A549 treated with AZD9567 at 1 μM for 4 hours (cell line): ENCODE results near the gene METTL8. TPM values are rescaled to one million over a fixed set of nuclear protein-coding genes. Genes with fewer than 3 reads are reported as not detected.

Experiments
- total RNA-seq: library from RNA; stranded (reverse); fragments of 200-300 nt; extraction: Qiagen RNA extraction; gene quantifications from 5 replicates; pipeline ENCODE4 v1.2.3, GENCODE V29; 2022; ENCODE audit not compliant: insufficient read depth

Gene METTL8
- total RNA-seq: 26.8 to 33.9 TPM (median 29.0 TPM) in 5 replicates

GRCh38 chr2:171433763-171434012 is at the start of gene METTL8:
Gene METTL8, minus strand, starts transcription at chr2:171433990. Its CDS starts 41,805 bp downstream, at chr2:171392185.

GRCh38 chr2:171434013-171434989 is 511 bp upstream of the METTL8 start, which contains the start of gene DCAF17:
Gene DCAF17, plus strand, starts transcription at chr2:171434226. Its CDS starts 352 bp downstream, at chr2:171434578.

Other genes with a start within 250 kb of the METTL8 start
- gene DCAF17, start 236 bp upstream of the METTL8 start, total RNA-seq: 7.4 to 11.2 TPM (median 10.0 TPM) in 5 replicates
- 25.8 to 33.6 TPM (median 31.9 TPM) in 5 replicates for gene CYBRD1, start 88.5 kb upstream of the METTL8 start, total RNA-seq